Trophoblast cell (in vitro differentiated cells and primary cell): ENCODE data around the gene SEC63.
"Not testable (repeated sequence)": the region's sequence is repeated elsewhere in the genome, so short reads cannot be mapped to it uniquely, and the experiment has no call there.

Experiments
- DNase-seq, 2 donors: peaks; one replicate each; pipeline ENCODE4 v3.0.0-alpha.2; 2016
- H2AFZ ChIP-seq: 2 replicates; pipeline ENCODE4 v1.6.1; 2013; ENCODE audit warnings: low read length, moderate library complexity, mild to moderate bottlenecking; ENCODE audit not compliant: insufficient read depth, poor library complexity
- H2AK5ac ChIP-seq: 2 replicates; pipeline ENCODE4 v1.6.1; 2013; ENCODE audit warnings: mild to moderate bottlenecking, low read length
- H2BK120ac ChIP-seq: 2 replicates; pipeline ENCODE4 v1.6.1; 2013; ENCODE audit warnings: low read length, mild to moderate bottlenecking, moderate library complexity; ENCODE audit not compliant: insufficient read depth, poor library complexity
- H2BK12ac ChIP-seq: 2 replicates; pipeline ENCODE4 v1.6.1; 2013; ENCODE audit warnings: mild to moderate bottlenecking, low read length, moderate library complexity
- H2BK5ac ChIP-seq: 2 replicates; pipeline ENCODE4 v1.6.1; 2013; ENCODE audit warnings: low read length, low read depth, moderate library complexity, mild to moderate bottlenecking; ENCODE audit not compliant: poor library complexity
- H3K14ac ChIP-seq: 2 replicates; pipeline ENCODE4 v1.6.1; 2013; ENCODE audit warnings: mild to moderate bottlenecking, low read length
- H3K18ac ChIP-seq: 2 replicates; pipeline ENCODE4 v1.6.1; 2013; ENCODE audit warnings: mild to moderate bottlenecking, low read length
- H3K23ac ChIP-seq: 2 replicates; pipeline ENCODE4 v1.6.1; 2013; ENCODE audit warnings: low read length
- H3K27ac ChIP-seq: 2 replicates; pipeline ENCODE4 v1.5.1; 2013; ENCODE audit warnings: low read depth, mild to moderate bottlenecking, inconsistent platforms, low read length, moderate library complexity
- H3K27me3 ChIP-seq: 2 replicates; pipeline ENCODE4 v1.6.1; 2013; ENCODE audit warnings: inconsistent platforms, mild to moderate bottlenecking, low read length, moderate library complexity; ENCODE audit not compliant: insufficient read depth
- H3K36me3 ChIP-seq, 2 experiments: 1 replicate in 1 of 2; 2 replicates in 1 of 2; pipeline ENCODE4 v1.6.1; 2013; ENCODE audit warnings: low read length in 2 of 2, mild to moderate bottlenecking in 2 of 2, moderate library complexity in 1 of 2; ENCODE audit not compliant: insufficient read depth in 2 of 2, control insufficient read depth in 1 of 2
- H3K4ac ChIP-seq: 2 replicates; pipeline ENCODE4 v1.6.1; 2013; ENCODE audit warnings: low read depth, mild to moderate bottlenecking, low read length, moderate library complexity
- H3K4me1 ChIP-seq, 2 experiments: 1 replicate in 1 of 2; 2 replicates in 1 of 2; pipeline ENCODE4 v1.6.1; 2013; ENCODE audit warnings: low read length in 2 of 2, mild to moderate bottlenecking in 2 of 2, moderate library complexity in 1 of 2; ENCODE audit not compliant: insufficient read depth in 2 of 2, control insufficient read depth in 1 of 2
- H3K4me2 ChIP-seq: 2 replicates; pipeline ENCODE4 v1.6.1; 2013; ENCODE audit warnings: inconsistent platforms, mild to moderate bottlenecking, low read length, moderate library complexity
- H3K4me3 ChIP-seq: 2 replicates; pipeline ENCODE4 v1.5.1; 2013; ENCODE audit warnings: mild to moderate bottlenecking, low read depth, low read length, inconsistent platforms
- H3K79me1 ChIP-seq: one replicate; pipeline ENCODE4 v1.6.1; 2013; ENCODE audit warnings: low read length
- H3K79me2 ChIP-seq: 2 replicates; pipeline ENCODE4 v1.6.1; 2013; ENCODE audit warnings: low read length, mild to moderate bottlenecking; ENCODE audit not compliant: control insufficient read depth, insufficient read depth, poor library complexity
- H3K9ac ChIP-seq: 2 replicates; pipeline ENCODE4 v1.6.1; 2013; ENCODE audit warnings: mild to moderate bottlenecking, low read length
- H3K9me3 ChIP-seq: 2 replicates; pipeline ENCODE4 v1.6.1; 2013; ENCODE audit warnings: low read depth, mild to moderate bottlenecking, control low read depth, inconsistent platforms, low read length; ENCODE audit not compliant: insufficient read depth
- H4K12ac ChIP-seq: 2 replicates; pipeline ENCODE4 v1.6.1; 2013; ENCODE audit warnings: low read depth, mild to moderate bottlenecking, low read length, moderate library complexity
- H4K8ac ChIP-seq: 2 replicates; pipeline ENCODE4 v1.6.1; 2013; ENCODE audit warnings: low read depth, mild to moderate bottlenecking, low read length, moderate library complexity
- H4K91ac ChIP-seq: one replicate; pipeline ENCODE4 v1.6.1; 2013; ENCODE audit warnings: low read depth, mild to moderate bottlenecking, low read length, moderate library complexity
- WGBS: extraction: QIAGEN DNeasy Blood & Tissue Kit; methylation state at CpG from one replicate; pipeline ENCODE4 v1.1.7; 2013; ENCODE audit warnings: missing lambda C conversion rate; ENCODE audit not compliant: insufficient read length, insufficient coverage; ENCODE audit errors: extremely low coverage; 5-methylcytosine and 5-hydroxymethylcytosine counted together

The SEC63 gene

DNA sequence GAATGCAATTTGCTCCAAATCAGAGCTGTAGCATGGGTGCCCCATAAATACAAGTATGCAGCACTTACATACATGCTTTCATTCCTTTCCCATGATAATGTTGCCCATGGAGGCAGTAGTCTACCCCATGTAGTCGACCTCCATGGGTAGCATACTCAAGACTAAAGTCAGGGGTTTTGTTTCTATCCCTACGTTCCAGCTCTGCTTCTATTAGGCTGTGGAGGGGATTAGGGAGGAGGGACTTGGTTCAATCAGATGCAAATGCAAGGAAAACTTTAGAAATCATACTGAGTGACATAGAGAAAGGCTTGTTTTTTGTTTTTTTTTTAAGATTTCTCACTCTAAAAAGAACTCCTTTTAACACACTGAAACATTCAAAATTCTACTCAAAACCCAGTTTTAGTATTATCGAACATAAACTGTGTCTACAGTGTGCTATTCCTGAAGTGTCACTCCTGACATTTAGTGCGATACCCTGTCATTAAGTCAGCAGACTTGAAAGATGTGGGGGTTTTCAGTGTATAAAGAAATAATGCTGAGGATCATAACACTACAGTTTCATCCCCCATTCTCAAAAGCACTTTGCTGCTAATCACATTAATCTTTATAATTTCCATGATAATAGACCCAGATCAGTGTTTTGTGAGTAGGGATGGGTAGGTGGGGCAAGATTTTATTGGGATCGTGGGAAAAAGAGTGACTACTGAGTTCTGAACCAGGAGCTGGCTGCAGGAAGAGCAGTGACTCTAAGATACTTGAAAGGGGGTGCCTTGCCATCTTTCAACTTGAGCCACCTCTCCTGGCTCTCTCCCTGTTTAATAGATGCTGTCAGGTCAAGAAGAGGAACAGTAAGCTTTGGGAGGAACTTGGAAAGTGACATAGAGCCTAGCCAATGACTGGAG, 93.5 kb downstream of the SEC63 start:
- Histone ChIP-seq H3K4me3 (no peak overlapping the region), H3K9me3 (no peaks in the 10 kb centered on the region), H3K4me1 (no peaks in the 10 kb centered on the region), H3K79me1 (no peaks in the 10 kb centered on the region), H3K4ac (no peak overlapping the region), H3K9ac (peak overlapping the region; percentile 4), H2AFZ (no peak overlapping the region), H2BK5ac (no peak overlapping the region), H3K79me2 (no peaks in the 10 kb centered on the region), H2BK12ac (no peak overlapping the region), H3K18ac (no peak overlapping the region), H3K23ac (no peak overlapping the region), H2AK5ac (no peak overlapping the region), H4K12ac (no peak overlapping the region), H3K4me2 (no peak overlapping the region), H3K36me3 (peaks cover 0 to 2% of the 10 kb centered on the region in 2 experiments), H3K27me3 (no peaks in the 10 kb centered on the region), H2BK120ac (no peak overlapping the region), H3K14ac (no peak overlapping the region), H4K8ac (no peak overlapping the region), H3K27ac (no peak overlapping the region), H4K91ac (no peak overlapping the region)
- no peak for DNase-seq
- WGBS, result no CpG with 5 or more reads among the region's 5 CpGs

GRCh38 chr6:107862383-107862782, 95.6 kb downstream of the SEC63 start:
- Histone ChIP-seq H4K12ac (no peak overlapping the region), H4K8ac (no peak overlapping the region), H3K36me3 (no peaks in the 10 kb centered on the region), H2BK5ac (no peak overlapping the region), H3K79me2 (no peaks in the 10 kb centered on the region), H2AFZ (no peak overlapping the region), H3K27ac (no peak overlapping the region), H3K27me3 (no peaks in the 10 kb centered on the region), H3K79me1 (no peaks in the 10 kb centered on the region), H4K91ac (no peak overlapping the region), H3K4ac (no peak overlapping the region), H3K9me3 (no peaks in the 10 kb centered on the region), H2BK120ac (no peak overlapping the region), H3K14ac (no peak overlapping the region), H3K4me3 (no peak overlapping the region), H3K4me2 (no peak overlapping the region), H2BK12ac (no peak overlapping the region), H2AK5ac (no peak overlapping the region), H3K4me1 (no peaks in the 10 kb centered on the region), H3K23ac (no peak overlapping the region), H3K9ac (no peak overlapping the region), H3K18ac (no peak overlapping the region)
- DNase-seq, result no peak

- H3K36me3 ChIP-seq, H2AFZ ChIP-seq, H4K91ac ChIP-seq, H3K27ac ChIP-seq, H3K79me2 ChIP-seq, H3K9ac ChIP-seq, H3K4me2 ChIP-seq, H2BK12ac ChIP-seq, H3K4me1 ChIP-seq, H3K4me3 ChIP-seq, H3K23ac ChIP-seq, DNase-seq, H3K9me3 ChIP-seq, H3K79me1 ChIP-seq, H3K18ac ChIP-seq, H3K14ac ChIP-seq, H4K12ac ChIP-seq, H2BK120ac ChIP-seq, H3K27me3 ChIP-seq, H3K4ac ChIP-seq, H2BK5ac ChIP-seq, H4K8ac ChIP-seq, H2AK5ac ChIP-seq: not testable (repeated sequence)
- WGBS, result no CpG with 5 or more reads among the region's 4 CpGs
These were observed 97.0 kb downstream of the SEC63 start for GRCh38 chr6:107860963-107861362.

- H3K79me2 ChIP-seq, H4K12ac ChIP-seq, H3K9me3 ChIP-seq, H2BK5ac ChIP-seq, H3K23ac ChIP-seq, H3K9ac ChIP-seq, H4K8ac ChIP-seq, H2BK12ac ChIP-seq, H3K4me1 ChIP-seq, H3K4me3 ChIP-seq, H3K4ac ChIP-seq, H2AFZ ChIP-seq, H3K27ac ChIP-seq, H3K4me2 ChIP-seq, H3K18ac ChIP-seq, H3K79me1 ChIP-seq, H2BK120ac ChIP-seq, H3K36me3 ChIP-seq, H4K91ac ChIP-seq, H3K27me3 ChIP-seq, H2AK5ac ChIP-seq: not testable (repeated sequence)
- H3K14ac ChIP-seq, result peak overlapping the region; percentile 56
- peak in 1 of 2 donors; percentile 12 for DNase-seq
- WGBS, result no CpG with 5 or more reads among the region's 18 CpGs
These were observed 97.9 kb downstream of the SEC63 start for GRCh38 chr6:107860144-107860543.
